NCI-H2081 (cell line): ENCODE data around the gene DHRS7.

Experiments used
- DNase-seq, 2 experiments: peaks; one replicate each; lab custom pipeline; 2025; lab: John Stamatoyannopoulos, UW

DHRS7 gene

DNA sequence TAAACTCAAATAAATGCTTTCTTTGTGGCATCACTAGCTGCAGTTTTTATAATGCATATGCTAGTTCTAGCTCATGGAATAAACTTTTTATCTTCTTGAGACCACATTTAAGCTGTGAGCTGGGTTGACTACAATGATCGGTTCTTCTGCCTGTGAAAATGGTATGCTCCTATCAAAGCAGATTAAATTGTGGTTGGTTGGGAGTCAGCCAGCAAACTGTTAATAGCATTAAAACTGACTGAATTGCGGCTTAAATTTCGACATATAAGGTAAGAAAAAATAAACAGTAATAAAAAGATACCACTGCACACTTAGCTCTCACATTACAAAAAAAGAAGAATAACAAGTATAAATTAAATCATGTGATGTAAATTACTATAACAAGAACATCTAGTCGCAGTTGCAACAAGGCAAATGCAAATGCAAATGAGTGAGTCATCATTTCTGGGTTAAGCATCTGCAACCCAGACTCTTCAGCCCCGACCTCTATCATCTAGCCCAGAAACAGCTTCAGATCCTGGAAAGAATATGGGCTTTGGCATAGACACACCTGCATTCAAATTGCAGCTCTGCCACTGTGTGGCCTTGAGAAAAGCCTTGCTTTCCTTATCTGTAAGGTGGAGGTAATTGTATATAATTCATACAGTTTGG lies 19.8 kb upstream of the DHRS7 start:
- no peak for DNase-seq

DNA sequence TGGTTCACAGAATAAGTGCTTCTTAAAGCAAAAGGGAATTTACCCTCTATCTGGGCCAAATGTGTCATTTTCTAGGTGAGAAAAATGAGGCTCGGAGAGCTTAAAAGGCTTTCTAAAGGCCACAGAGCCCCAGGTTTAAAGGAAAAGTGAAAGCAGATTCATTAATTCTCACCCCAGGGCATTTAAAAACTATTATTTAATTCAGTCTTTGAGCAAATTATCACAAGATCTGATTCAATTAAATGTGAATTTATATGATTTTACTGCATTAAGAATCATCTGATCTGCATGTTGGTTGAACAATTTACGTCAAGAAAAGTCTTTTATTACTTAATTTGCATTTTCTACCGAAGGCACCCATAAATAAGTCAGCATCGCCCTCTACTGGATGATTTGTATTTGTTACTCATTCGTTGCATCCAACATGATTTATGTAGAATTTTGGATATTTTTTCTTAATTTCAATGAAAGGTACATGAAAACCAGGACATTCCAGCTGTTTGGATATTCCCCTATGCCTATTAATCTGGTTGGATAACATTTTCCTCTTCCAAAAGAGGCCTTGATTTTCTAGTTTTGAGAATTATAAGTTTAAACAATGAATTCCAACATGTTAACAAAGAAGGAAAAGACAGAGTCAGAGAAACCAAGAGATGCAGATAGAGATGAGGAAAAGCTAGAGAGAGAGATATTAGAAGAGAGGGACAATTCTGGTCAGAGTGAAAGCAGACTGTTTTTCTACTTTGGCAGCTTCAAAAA lies 19.1 kb upstream of the DHRS7 start:
- peak; percentile 69 to 71 for DNase-seq

DNA sequence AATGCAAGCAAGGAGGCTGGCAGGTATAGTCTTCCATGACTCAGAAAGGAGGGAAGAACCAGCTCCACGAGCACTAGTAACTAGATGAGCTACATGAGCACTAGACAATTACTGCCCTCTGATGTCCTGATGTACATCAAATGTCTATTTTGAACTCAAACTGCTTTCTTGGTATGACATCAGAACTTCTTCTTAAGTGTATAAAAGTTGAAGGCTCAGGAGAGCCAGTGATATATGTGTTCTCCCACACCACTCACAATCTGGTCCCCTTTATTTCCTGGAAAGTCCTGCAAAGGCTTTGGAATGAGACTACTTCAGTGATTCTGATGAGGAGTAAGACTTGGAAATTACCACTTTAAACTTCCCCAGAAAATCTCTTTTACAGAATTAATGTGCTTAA lies 18.5 kb upstream of the DHRS7 start:
- no peak for DNase-seq

DNA sequence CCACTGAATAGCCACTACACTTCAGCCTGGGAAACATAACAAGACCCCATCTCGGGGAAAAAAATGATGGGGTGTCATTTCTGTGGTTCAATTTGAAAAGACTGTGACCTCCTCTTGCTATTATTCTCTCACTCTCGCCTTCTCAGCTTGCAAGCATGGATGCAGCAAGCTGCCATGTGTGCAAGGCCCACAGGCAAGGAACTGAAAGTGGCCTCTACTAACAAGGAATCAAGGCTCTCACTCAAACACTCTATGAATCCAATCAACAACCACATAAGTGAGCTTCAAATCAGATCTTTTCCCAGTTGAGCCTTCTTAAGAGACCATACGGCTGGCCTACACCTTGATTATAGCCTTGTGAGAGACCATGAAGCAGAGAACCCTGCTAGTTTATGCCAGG lies 17.9 kb upstream of the DHRS7 start:
- no peak for DNase-seq

DNA sequence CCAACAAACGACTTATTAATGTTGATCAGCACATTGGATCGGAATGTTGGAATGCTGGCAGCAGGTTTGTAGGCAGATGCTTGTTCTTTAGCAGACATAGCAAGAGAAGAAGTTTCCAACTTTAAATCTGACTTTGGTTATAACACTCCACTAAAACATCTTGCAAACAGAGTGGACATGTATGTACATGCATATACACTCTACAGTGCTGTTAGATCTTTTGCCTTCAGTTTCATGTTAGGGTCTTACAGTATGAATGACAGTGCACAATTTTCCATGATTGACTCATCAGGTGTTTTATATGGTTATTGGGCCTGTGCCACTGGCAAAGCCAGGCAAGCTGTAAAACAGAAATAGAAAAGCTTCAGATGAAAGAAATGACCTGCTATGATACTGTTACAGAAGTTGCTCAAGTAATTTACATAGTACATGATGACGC lies 14.3 kb upstream of the DHRS7 start:
- no peak for DNase-seq

DNA sequence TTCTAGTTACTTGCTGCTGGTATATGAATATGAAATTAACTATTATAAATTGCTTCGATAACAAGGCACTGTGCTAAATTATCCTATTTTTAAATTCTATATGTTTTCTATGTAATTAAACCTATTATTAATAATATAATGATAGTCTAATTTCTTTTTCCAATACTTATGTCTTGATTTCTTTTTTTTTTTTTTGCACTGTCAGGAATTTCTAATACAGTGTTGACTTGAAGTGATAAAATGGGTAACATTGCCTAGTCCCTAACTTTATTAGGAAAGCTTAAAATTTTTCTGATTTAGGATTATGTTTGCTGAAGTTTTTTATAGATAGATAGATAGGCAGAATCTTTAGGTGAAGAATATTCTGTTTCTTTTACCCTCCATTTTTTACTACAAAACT lies 13.6 kb upstream of the DHRS7 start:
- DNase-seq, result no peak

DNA sequence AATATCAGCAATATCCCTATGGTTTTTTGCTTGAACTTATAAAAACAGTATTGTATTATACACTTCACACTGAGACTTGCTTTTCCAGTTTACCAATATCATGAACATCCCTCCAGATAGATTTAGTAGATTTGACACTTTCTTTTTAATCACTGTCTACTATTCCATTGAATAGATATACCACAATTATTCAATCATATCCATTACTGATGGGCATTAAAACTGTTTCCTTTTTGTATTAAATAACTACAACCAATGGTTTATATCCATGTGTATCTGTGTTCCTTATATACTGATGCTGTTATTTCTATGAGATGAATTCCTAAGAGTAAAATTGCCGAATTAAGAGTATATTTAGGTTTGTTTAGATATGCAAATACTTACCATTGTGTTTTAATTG lies 13.0 kb upstream of the DHRS7 start:
- DNase-seq, result no peak

DNA sequence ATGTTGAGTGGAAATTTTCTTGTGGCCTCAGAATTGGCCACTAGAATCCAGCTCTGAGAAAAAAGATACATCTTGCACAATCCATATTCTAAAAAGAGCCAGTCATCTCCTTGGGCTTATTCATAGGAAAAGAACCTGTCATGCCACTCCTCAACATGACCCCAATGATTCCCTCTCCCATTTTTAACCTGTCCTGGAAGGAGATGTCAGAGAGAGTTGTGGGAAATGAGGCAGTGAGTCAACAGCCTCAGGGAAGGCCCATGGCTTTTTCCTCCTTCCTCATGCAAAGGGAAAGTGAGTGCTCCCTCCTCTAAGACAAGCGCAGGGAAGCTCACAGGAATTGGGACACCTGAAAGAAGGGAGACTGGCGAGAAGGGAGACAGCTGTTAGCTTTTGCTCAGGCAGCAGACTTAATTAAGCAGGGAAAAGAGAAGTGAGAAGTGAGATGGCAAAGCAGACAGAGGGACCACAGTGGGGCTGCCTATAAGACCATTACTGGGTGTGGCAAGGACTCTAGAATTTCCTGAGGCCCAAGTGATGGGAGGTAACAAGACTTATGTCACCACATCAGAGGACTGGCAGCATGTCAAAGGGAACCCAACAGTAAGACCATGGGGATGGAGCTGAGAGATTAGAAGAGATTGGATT lies 10.2 kb upstream of the DHRS7 start:
- DNase-seq, result no peak

DNA sequence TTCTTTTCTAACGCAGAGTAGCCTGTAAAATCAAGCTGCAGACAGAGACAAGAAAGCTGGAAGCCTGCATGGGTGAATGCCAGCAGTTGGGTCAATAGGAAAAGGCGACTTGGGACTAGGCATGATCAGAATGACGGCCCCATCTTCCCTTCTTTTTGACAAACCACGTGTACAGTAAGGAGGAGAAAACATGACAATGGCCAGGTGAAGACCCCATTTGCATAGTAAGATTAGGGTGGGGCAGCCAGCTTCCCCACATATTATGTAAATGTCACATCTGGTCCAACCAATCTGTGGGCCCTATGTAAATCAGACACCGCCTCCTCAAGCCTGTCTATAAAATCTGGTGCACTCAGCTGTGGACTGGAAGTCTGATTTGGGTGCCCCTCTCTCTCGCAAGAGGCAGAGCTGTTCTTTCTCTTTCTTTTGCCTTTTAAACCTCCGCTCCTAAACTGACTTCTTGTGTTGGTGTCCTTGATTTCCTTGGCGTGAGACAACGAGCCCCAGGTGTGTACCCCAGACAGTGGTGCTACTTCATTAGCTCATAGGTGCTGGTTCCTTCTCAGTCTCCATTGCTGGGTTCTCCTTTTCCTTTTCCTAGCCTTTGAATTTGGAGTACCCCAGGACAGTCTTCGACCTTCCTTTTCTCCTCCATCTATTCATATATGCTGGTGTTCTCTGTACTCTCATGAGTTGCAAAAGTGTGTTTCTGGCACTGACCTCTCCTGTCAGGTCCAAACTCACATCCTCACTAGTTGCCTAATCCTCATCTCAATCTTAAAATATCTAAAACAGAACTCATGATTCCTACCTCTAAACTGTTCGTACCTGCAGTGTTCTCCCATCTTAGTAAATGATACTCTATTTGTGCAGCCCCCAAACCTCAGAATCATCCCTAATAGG lies 9.4 kb upstream of the DHRS7 start:
- DNase-seq, result no peak

DNA sequence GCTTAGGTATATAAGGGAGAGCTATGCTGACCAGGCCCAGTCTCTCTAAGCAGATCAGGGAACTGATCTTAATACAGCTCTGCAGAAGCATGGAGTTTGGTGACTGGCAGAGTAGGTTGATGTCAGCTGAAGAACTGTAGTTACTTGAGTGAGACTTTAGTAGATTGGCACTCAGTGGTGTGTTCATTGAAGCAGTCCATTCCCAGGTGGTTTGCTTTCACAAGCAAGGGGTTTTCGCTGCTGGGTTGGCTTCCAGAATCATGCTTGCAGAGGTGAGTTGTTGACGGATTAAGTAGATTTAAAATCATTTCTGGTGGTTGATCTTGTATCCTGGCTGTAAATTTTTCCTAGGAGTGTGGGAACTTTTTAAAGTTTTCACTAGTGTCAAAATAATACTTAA lies 6.5 kb upstream of the DHRS7 start:
- no peak for DNase-seq

DNA sequence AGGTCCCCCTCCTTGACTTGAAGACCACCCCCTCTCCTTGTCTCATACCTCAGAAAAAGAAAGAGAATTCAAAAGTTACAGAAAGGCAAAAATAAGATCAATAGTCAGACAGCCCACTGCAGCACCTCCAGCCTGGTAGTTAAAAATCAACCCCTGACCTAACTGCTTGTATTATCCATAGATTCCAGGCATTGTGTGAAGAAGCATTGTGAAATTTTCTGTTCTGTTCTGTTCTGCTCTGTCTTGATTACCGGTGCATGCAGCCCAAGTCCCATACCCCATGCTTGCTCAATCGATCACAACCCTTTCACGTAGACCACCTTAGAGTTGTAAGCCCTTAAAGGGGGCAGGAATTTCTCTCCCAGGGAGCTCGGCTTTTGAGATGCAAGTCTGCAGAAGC lies 5.8 kb upstream of the DHRS7 start:
- no peak for DNase-seq

DNA sequence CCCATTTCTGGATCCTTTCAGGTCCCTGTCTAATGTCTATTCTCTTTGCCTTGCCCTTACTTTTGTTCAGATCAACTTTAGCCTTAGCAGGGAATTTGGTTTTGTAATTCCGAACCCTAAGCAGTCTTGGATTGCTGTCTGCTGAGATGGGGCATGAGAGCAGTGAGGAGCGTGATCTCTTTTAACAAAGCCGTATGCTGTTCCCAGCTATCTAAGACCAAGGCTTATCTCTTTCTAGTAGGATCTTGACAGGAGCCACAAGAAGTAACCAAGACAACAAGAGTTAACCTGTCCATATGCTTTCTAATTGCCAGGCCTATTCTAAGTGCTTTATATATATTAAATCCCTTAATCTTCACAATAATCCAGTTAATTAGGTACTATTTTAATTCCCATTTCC lies 4.5 kb upstream of the DHRS7 start:
- no peak for DNase-seq

DNA sequence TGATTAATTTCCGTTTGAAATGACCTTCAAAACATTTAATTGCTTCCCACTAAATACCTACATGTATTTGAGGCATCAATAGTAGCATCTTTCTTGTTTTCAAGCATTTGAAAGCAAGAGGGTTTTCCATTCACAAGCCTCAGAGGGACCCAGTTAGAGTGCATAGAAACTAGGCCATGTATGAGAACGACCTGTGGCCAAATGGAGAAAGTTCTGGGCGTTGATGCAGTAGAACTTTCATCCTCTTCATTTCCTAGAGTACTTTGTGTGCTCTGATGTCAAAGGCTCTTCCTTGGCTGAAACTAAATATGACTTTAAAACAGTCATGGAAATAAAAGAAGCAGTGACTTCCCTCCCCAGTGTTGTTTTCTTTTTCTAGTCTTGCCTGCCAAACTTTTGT lies 944 bp upstream of the DHRS7 start:
- no peak for DNase-seq

DNA sequence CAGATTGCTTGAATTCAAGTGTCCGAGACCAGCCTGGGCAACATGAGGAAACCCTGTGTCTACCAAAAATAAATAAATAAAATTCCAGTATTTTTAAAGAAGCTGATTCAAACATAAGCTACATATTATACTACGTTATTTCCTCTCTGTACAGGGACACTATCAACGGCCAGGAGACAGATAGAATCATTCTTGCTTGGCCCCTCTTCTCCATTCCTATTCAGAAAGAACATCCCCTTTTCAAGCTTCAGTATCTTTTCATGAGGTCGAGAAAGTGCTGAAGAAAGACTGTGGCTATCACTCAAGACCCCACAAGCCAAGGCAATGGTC lies 314 bp upstream of the DHRS7 start:
- no peak for DNase-seq

DNA sequence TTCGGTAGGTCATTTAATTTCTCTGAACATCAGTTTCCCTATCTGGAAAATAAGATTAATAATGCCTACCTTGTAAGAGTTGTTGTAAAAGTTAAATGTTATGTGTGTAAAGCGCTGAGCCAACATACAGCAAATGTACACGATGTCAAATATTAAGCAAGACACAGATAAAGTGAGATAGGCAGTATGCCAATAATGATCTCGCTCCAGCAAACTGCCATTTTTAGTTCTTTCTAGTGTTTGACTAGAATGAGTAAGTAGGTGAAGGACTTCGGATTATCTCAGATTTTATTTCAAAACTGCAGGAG lies 840 bp downstream of the DHRS7 start:
- no peak for DNase-seq

DNA sequence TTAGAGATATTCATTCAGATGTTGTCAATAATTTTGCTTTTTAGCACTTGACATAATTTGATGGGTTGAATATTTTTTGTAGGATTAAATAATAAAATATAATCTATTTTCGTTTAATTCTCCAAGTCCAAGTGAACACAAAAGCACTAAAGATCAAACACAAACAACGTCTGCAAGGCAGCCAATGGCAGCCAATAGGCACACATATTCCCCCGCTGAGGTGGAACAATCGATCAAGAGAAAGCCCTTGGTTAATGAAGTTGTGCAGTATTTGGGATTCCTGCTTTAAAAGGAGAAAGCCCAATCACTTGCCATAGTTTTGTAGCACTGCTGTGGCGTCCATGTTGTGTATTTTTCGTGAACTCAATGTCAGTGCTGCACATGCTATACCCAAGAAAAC lies 1.5 kb downstream of the DHRS7 start:
- peak; percentile 10 to 58 for DNase-seq

DNA sequence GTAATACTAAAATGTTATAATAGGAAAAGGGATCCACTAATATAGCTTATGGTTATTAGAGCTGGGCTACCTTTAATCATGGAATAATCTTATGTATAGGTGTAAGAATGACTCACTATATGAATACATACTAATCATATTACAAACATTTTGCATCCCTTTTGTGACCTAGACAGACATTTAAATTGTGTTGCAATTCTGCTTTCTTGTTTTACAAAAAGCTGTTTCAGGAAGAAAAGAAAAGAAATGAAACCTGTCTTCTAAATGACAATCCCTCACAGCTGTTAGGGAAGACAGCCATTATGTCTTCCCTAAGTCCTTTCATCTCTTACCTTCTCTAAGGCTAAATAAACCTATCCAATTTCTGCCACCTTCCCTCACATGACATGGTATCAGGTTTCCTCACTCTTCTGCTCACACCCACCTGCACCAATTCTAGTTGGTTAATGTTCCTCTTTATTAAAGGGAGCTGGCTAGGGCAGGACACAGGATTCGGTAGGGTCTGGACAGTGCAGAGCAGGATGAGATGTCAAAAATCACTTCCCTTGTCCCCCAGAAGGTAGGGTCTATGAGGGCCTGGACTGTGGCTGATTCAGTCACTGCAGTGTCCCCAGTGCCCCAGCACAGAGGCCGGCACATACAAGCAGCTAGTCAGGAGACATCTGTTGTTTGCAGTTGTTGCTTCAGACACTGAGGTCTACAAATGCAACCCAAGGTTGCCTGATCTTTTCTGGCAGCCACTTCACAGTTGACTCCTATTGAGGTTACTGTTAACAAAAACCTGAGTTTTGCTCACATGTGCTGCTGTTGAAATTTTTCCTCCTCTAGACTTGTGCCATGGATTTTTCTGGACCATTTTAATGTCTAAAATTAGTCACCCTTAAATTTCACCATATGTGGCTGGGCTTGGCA lies 3.7 kb downstream of the DHRS7 start:
- DNase-seq, result peak; percentile 50 to 70

DNA sequence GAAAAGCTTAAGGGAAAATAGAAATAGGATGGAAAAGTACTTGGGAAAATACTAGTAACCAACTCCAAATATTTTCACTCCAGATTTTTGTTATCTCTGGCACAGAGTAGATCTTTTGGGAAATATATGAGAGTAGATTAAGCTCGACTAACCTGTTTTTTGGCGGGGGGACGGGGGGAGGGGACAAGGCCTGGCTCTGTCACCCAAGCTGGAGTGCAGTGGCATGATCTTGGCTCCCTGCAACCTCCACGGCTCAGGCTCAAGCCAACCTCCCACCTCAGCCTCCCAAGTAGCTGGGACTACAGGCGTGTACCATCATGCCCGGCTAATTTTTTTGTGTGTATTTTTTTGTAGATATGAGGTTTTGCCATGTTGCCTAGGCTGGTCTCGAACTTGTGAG lies 4.8 kb downstream of the DHRS7 start:
- no peak for DNase-seq

DNA sequence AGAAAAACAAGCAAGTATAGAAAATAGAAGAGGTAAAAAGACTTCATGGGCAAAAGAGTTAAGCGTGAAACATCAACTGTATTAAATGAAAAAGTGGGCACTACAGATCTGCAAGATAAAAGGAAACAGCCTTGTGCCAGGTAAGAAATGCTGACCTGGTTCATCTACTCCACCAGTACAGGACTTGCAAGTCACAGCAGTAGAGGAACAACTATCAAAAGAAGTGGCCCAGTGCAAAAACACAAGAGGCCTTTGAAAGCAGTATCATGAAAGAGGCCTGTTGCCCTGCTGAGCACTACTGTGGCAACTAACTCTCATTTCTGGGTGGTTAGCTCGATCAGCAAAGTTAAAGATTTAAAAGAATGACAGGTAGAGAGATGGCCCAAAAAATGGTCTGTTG lies 10.5 kb downstream of the DHRS7 start:
- no peak for DNase-seq

DNA sequence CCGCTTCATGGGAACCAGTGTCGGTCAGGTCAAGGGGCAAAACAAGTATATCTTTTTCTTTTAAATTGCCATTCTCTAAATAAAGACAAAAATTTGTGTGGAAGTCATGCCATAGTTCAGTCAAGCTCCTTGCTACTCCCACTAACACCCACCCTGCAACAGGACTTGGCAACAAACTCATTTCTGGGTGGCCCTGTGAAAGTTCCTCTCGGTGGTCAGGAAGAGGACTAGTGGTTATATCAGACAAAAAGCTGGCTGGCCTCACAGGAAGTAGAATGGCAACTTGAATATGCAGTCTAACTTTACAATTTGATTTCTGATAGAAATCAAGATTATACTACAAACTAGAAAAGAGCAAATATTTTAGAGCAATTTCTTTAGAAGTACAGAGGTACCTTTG lies 11.2 kb downstream of the DHRS7 start:
- no peak for DNase-seq

DNA sequence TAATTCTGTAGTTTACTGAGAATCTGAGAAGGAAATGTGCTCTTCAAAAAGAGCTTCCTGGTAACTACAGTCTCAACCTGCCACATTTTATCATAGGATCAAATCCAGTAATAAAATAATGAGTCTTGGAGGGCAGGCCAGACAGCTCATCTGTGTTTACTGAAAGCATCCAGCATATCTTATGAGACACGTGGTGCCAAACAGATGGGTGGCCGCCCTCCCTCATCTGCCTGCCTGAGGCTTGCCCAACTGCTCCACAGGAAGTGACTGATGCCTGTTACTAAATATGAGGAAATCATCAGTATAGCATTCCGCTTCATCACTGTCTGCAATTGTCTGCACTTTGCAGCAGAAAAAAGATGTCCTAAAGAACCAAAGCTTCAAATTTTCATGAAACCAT lies 13.5 kb downstream of the DHRS7 start:
- peak; percentile 17 to 59 for DNase-seq

DNA sequence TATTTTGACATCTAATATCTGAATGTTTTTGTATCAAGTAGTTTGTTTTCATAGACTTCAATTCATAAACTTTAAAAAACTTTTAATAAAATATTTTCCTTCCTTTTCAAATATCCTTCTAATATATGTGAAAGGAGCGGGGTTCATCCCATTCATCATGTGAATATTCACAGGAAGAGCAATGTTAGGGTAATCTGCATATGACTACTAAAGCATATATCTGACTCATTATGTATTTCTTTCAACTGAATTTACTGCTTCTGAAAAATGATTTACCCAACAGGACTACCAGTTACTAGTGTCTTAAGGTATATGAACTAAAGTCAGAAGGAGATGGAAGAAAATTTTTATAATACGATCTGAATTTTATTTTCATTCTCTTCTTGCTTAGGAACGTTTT lies 30.5 kb downstream of the DHRS7 start:
- no peak for DNase-seq
